ENCODE measurements around the gene MYO1A. TPM values are rescaled to one million over a fixed set of nuclear protein-coding genes. Genes with fewer than 3 reads are reported as not detected.
"Not testable (repeated sequence)": the region's sequence is repeated elsewhere in the genome, so short reads cannot be mapped to it uniquely, and the experiment has no call there.

Gene MYO1A
- total RNA-seq, 2 experiments from 2014 or later: 0.82 to 1.5 TPM

GRCh38 chr12:57018353-57018752, 31.6 kb downstream of the MYO1A start:
- not testable (repeated sequence) for ATAC-seq; H3K9me3 Mint-ChIP-seq (ENCODE audit: low read depth); H3K27ac Mint-ChIP-seq; H3K36me3 Mint-ChIP-seq; DNase-seq; H3K4me1 Mint-ChIP-seq; H3K4me3 Mint-ChIP-seq
- CTCF ChIA-PET: interaction anchor here (1.3 to 5.4 kb wide), 8 partner anchors 8 to 225 kb away, joined by 3 to 20 read pairs (median 4); partner anchors contain the start of gene ZBTB39
- peaks cover 24% of the 10 kb centered on the region for H3K27me3 Mint-ChIP-seq

- CTCF ChIA-PET: interaction anchor here (0.8 to 5.4 kb wide), 6 partner anchors 10 to 96 kb away, joined by 3 to 20 read pairs (median 4); partner anchors contain the start of gene ZBTB39
- Mint-ChIP-seq H3K27me3 (peaks cover 28% of the 10 kb centered on the region), H3K4me3 (no peak within 1 kb of the TSS), H3K27ac (no peak within 1 kb of the TSS), H3K4me1 (peaks cover 7% of the 10 kb centered on the region), H3K9me3 (ENCODE audit: low read depth) (no peaks in the 10 kb centered on the region), H3K36me3 (no peaks in the 10 kb centered on the region)
- DNase-seq (no peak), ATAC-seq (no peak)
Observed at GRCh38 chr12:57016348-57016747, 33.6 kb downstream of the MYO1A start, which contains the start of gene TAC3. Gene TAC3, minus strand, starts transcription at chr12:57016529. Its CDS starts 732 bp downstream, at chr12:57015797.

- H3K27ac Mint-ChIP-seq: no peak overlapping the region
- ATAC-seq: no peak
- DNase-seq: no peak
- H3K4me1 Mint-ChIP-seq: peaks cover 14% of the 10 kb centered on the region
- CTCF ChIA-PET: interaction anchor here (0.5 to 1.1 kb wide), 4 partner anchors 48 to 264 kb away, joined by 3 to 4 read pairs (median 3); no protein-coding TSS in a partner anchor
- peaks cover 28% of the 10 kb centered on the region for H3K27me3 Mint-ChIP-seq
- no peaks in the 10 kb centered on the region for H3K36me3 Mint-ChIP-seq
- H3K9me3 Mint-ChIP-seq (ENCODE audit: low read depth): no peaks in the 10 kb centered on the region
- no peak overlapping the region for H3K4me3 Mint-ChIP-seq
Observed at GRCh38 chr12:57012600-57013465, 37.1 kb downstream of the MYO1A start.

- ATAC-seq: peak; percentile 73
- H3K4me1 Mint-ChIP-seq: peaks cover 23% of the 10 kb centered on the region
- peaks cover 26% of the 10 kb centered on the region for H3K27me3 Mint-ChIP-seq
- CTCF ChIA-PET: interaction anchor here (0.5 to 8.6 kb wide), 16 partner anchors 8 to 248 kb away, joined by 3 to 88 read pairs (median 4); partner anchors contain the start of genes MYO1A and STAT6
- H3K9me3 Mint-ChIP-seq (ENCODE audit: low read depth): no peaks in the 10 kb centered on the region
- H3K27ac Mint-ChIP-seq: no peak overlapping the region
- H3K4me3 Mint-ChIP-seq: peak overlapping the region; percentile 9
- peak; percentile 53 for DNase-seq
- no peaks in the 10 kb centered on the region for H3K36me3 Mint-ChIP-seq
Observed at GRCh38 chr12:57011438-57012424, 38.2 kb downstream of the MYO1A start.

GRCh38 chr12:57010627-57011247, 39.2 kb downstream of the MYO1A start:
- no peaks in the 10 kb centered on the region for H3K36me3 Mint-ChIP-seq
- CTCF ChIA-PET: interaction anchor here (0.7 to 8.6 kb wide), 15 partner anchors 9 to 175 kb away, joined by 3 to 88 read pairs (median 4); partner anchors contain the start of genes MYO1A and STAT6
- peaks cover 24% of the 10 kb centered on the region for H3K27me3 Mint-ChIP-seq
- peaks cover 25% of the 10 kb centered on the region for H3K4me1 Mint-ChIP-seq
- ATAC-seq (no peak), DNase-seq (no peak)
- no peak overlapping the region for H3K27ac Mint-ChIP-seq
- H3K9me3 Mint-ChIP-seq (ENCODE audit: low read depth): no peaks in the 10 kb centered on the region
- no peak overlapping the region for H3K4me3 Mint-ChIP-seq

- Mint-ChIP-seq H3K9me3 (ENCODE audit: low read depth) (no peaks in the 10 kb centered on the region), H3K27me3 (peaks cover 20% of the 10 kb centered on the region), H3K27ac (no peak overlapping the region), H3K36me3 (no peaks in the 10 kb centered on the region), H3K4me1 (peaks cover 32% of the 10 kb centered on the region), H3K4me3 (no peak overlapping the region)
- CTCF ChIA-PET: interaction anchor here (1.0 to 8.6 kb wide), 13 partner anchors 8 to 176 kb away, joined by 3 to 88 read pairs (median 4); partner anchors contain the start of gene STAT6
- DNase-seq: no peak
- no peak for ATAC-seq
Observed at GRCh38 chr12:57009949-57010626, 39.8 kb downstream of the MYO1A start.

GRCh38 chr12:57008178-57008577, 41.8 kb downstream of the MYO1A start:
- CTCF ChIA-PET: interaction anchor here (0.8 to 8.6 kb wide), 22 partner anchors 9 to 167 kb away, joined by 3 to 88 read pairs (median 5); partner anchors contain the start of genes STAT6 and TAC3
- Mint-ChIP-seq H3K27me3 (peaks cover 3% of the 10 kb centered on the region), H3K27ac (peak overlapping the region; percentile 38), H3K4me3 (no peak overlapping the region), H3K9me3 (ENCODE audit: low read depth) (no peaks in the 10 kb centered on the region), H3K4me1 (peaks cover 36% of the 10 kb centered on the region), H3K36me3 (peaks cover 13% of the 10 kb centered on the region)
- DNase-seq: no peak
- ATAC-seq: peak; percentile 34

GRCh38 chr12:57006809-57007475, 43.0 kb downstream of the MYO1A start:
- ATAC-seq: no peak
- H3K9me3 Mint-ChIP-seq (ENCODE audit: low read depth): no peaks in the 10 kb centered on the region
- no peaks in the 10 kb centered on the region for H3K27me3 Mint-ChIP-seq
- peaks cover 20% of the 10 kb centered on the region for H3K36me3 Mint-ChIP-seq
- CTCF ChIA-PET: interaction anchor here (0.8 to 8.6 kb wide), 15 partner anchors 11 to 176 kb away, joined by 3 to 88 read pairs (median 8); partner anchors contain the start of genes STAT6 and TAC3
- H3K4me1 Mint-ChIP-seq: peaks cover 35% of the 10 kb centered on the region
- peak overlapping the region; percentile 82 for H3K27ac Mint-ChIP-seq
- DNase-seq: no peak
- H3K4me3 Mint-ChIP-seq: peak overlapping the region; percentile 74

GRCh38 chr12:57005980-57006808, 43.7 kb downstream of the MYO1A start, which contains the start of gene ZBTB39:
Gene ZBTB39, minus strand, starts transcription at chr12:57006546. Its CDS starts 1,629 bp downstream, at chr12:57004917.
- peak; percentile 82 for ATAC-seq
- peaks cover 22% of the 10 kb centered on the region for H3K36me3 Mint-ChIP-seq
- H3K4me1 Mint-ChIP-seq: peaks cover 34% of the 10 kb centered on the region
- CTCF ChIA-PET: interaction anchor here (0.9 to 8.6 kb wide), 21 partner anchors 12 to 250 kb away, joined by 3 to 107 read pairs (median 8); partner anchors contain the start of genes HSD17B6, NEMP1, PRIM1 and STAT6
- peak within 1 kb of the TSS; percentile 82 for H3K27ac Mint-ChIP-seq
- H3K27me3 Mint-ChIP-seq: no peaks in the 10 kb centered on the region
- H3K9me3 Mint-ChIP-seq (ENCODE audit: low read depth): no peaks in the 10 kb centered on the region
- H3K4me3 Mint-ChIP-seq: peak within 1 kb of the TSS; percentile 81
- DNase-seq: peak; percentile 70

- Mint-ChIP-seq H3K4me3 (peak overlapping the region; percentile 81), H3K36me3 (peaks cover 25% of the 10 kb centered on the region), H3K4me1 (peaks cover 45% of the 10 kb centered on the region), H3K9me3 (ENCODE audit: low read depth) (no peaks in the 10 kb centered on the region), H3K27ac (no peak overlapping the region), H3K27me3 (no peaks in the 10 kb centered on the region)
- ATAC-seq: no peak
- no peak for DNase-seq
- CTCF ChIA-PET: interaction anchor here (0.7 to 8.6 kb wide), 20 partner anchors 10 to 320 kb away, joined by 3 to 107 read pairs (median 6); partner anchors contain the start of genes HSD17B6, PRIM1, STAT6 and TAC3
Observed at GRCh38 chr12:57004651-57005050, 45.3 kb downstream of the MYO1A start.
